ENCODE results near the gene NRN1L.
"Not testable (repeated sequence)": the region's sequence is repeated elsewhere in the genome, so short reads cannot be mapped to it uniquely, and the experiment has no call there.

NRN1L gene

DNA sequence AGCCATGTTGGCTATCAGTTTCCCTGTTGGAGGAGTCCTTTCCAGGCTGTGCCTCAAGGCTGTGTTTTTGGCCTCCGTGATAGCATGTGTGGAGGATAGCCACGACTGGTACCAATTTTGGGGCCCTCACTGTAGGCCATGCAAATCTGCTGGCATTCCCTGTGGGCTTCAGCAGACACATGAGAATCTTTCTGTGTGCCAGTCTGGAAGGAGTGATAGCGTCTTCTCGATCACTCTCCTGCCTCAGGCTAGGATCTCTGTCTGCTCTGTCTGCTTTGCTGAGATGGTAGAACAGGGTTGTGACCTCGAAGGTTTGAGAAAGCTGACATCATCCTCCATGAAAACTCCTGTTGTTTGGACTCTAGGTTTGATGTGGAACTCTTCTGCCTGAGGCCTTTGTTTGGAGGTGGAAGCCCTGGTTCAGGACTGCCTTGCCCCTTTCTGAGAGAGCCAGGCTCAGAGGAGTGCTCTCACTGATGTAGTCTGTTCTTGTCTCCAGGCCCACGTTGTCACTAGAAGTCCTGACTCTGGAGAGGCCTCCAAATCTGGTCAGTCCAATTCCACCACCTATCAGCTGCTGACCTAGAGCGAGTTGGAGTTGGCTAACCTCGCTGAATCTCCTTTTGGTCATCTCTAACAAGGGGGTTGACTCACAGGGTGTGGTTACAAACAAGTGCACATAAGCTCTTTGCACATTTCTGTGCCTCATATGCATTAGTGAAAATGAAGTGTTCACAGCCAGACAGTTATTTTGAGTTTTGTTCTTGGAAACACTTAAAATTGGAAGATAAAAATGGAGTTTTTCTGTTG lies 23.9 kb upstream of the NRN1L start:
- DNase-seq (ENCODE audit: low read depth in 2 of 2), result no peak

DNA sequence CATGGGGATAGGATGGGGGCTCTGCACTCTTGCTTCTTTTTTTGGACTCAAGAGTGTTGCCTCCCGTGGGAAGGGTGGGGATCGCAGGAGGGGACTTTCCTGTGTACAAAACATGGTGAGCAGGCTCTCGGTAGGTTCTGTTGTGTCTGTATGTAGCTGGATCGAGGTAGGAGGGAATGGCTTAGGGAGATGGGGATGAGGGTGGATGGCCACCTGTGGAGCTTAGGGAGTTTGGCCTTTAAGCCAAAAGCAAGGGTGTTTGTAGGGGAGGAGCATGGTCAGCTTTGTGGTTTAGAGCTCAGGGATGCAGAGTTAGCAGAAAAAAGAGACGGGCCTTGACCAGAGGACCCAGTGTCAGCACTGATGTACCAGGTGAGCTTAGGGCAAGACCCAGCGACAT lies 22.8 kb upstream of the NRN1L start:
- no peak for DNase-seq (ENCODE audit: low read depth in 2 of 2)

GRCh38 chr16:67862623-67863583 lies 21.8 kb upstream of the NRN1L start:
- DNase-seq (ENCODE audit: low read depth in 2 of 2), result no peak

GRCh38 chr16:67864044-67864443 lies 20.6 kb upstream of the NRN1L start:
- DNase-seq (ENCODE audit: low read depth in 2 of 2), result not testable (repeated sequence)

- DNase-seq (ENCODE audit: low read depth in 2 of 2), result no peak
Measured at GRCh38 chr16:67864594-67864993, 20.1 kb upstream of the NRN1L start.

GRCh38 chr16:67865318-67865717 lies 19.4 kb upstream of the NRN1L start:
- no peak for DNase-seq (ENCODE audit: low read depth in 2 of 2)

GRCh38 chr16:67868290-67868689 lies 16.4 kb upstream of the NRN1L start:
- no peak for DNase-seq (ENCODE audit: low read depth in 2 of 2)

- DNase-seq (ENCODE audit: low read depth in 2 of 2), result no peak
Measured at GRCh38 chr16:67869653-67870052, 15.0 kb upstream of the NRN1L start.

- DNase-seq (ENCODE audit: low read depth in 2 of 2), result no peak
Measured at GRCh38 chr16:67871256-67871655, 13.4 kb upstream of the NRN1L start.

DNA sequence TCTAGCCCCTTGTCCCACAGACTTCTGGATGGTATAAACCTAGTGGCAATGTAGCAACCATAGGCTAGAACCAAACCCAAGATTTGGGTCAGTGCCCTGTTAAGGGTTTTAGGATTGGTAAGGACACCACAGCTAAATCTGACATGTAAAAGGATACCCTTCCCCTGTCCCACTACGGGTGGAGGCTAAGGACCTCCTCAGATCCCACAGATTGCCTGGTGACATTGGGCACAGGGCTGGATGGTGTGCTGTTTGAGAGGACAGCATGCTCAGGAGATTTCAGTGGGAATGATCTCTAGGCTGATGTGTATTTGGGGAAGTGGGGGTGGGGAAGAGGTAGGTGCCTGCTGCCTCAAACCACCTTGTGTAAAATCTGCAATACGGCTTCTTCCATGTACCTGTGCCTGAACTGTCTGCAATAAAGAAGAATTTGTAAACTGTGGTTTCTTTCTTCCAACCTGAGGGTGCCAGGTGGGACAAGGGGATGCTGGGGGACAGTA lies 12.5 kb upstream of the NRN1L start:
- DNase-seq (ENCODE audit: low read depth in 2 of 2), result no peak

GRCh38 chr16:67872631-67873434 lies 11.9 kb upstream of the NRN1L start, which contains the start of gene EDC4:
TSS of gene EDC4 (plus strand) at chr16:67873052. CDS start at chr16:67873262, 210 bp downstream.
- DNase-seq (ENCODE audit: low read depth in 2 of 2), result peak; percentile 78 to 82

DNA sequence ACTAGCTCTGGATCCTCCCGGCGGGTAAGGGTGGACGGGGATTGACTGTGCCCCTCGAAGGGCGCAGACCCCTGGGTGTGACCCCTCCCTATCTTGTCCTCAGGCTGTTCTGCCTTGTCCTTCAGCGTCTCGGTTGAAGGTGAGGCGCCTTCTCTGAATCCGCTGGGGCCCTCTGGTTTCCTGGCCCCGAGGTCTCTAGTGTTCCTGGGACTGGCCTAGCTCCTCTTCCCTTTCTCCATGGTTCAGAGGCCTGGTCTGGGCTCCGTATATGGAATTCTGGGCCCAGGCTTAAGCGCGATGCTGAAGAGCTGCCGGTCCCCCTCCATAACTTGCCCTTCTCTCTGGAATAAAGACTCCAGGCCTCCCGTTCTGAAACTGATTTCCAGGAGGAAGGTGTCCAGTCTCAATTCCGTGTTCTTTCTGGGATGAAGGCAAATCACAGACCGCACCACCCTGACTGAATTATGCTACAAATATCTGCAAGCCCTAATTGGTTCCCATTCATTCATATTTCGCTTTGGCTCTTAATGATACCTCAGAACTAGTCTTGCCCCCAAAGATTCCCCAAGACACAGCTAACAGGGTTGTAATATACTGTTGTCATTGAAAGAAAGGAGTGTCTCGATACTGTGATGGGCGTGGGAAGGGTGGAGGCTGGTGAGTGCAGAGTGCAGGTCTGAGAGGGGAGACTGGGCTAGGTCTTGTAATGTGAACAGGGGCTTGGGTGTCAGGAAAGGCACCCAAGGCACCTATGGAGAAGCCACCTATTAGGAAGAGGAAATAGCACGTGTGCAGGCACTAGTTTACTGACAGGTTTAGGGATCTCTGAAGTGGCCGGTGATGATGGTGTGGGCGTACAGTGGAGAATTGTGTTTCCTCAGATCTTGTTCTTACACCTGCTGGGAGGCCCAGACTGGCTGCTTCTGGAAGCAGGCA lies 11.0 kb upstream of the NRN1L start:
- DNase-seq (ENCODE audit: low read depth in 2 of 2), result no peak

GRCh38 chr16:67874372-67874771 lies 10.3 kb upstream of the NRN1L start:
- no peak for DNase-seq (ENCODE audit: low read depth in 2 of 2)

GRCh38 chr16:67877064-67877463 lies 7.6 kb upstream of the NRN1L start:
- no peak for DNase-seq (ENCODE audit: low read depth in 2 of 2)

DNA sequence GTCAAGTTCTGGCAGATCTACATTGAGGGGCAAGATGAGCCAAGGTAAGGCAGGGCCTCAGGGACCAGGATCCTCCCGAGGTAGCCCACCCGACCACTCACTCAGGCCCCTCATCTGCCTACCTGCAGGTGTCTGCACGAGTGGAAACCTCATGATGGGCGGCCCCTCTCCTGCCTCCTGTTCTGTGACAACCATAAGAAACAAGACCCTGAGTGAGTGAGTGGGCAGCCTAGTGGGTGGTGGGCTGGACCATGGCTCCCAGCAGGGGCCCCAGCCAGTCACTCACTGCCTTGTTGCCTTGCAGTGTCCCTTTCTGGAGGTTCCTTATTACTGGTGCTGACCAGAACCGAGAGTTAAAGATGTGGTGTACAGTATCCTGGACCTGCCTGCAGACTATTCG lies 6.5 kb upstream of the NRN1L start:
- DNase-seq (ENCODE audit: low read depth in 2 of 2), result no peak

DNA sequence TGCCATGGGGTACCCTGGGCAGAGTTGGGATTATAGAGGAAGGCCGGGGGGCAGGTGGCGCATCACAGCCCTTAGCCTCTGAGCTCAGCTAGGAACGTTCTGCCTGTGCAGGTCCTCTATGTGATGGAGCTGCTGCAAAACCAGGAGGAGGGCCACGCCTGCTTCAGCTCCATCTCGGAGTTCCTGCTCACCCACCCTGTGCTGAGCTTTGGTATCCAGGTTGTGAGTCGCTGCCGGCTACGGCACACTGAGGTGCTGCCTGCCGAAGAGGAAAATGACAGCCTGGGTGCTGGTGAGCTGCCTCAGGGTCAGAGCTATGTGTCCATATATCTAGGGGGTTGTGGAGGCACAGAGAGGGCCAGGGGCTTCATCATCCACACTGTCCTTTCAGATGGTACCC lies 5.8 kb upstream of the NRN1L start:
- DNase-seq (ENCODE audit: low read depth in 2 of 2), result no peak

DNA sequence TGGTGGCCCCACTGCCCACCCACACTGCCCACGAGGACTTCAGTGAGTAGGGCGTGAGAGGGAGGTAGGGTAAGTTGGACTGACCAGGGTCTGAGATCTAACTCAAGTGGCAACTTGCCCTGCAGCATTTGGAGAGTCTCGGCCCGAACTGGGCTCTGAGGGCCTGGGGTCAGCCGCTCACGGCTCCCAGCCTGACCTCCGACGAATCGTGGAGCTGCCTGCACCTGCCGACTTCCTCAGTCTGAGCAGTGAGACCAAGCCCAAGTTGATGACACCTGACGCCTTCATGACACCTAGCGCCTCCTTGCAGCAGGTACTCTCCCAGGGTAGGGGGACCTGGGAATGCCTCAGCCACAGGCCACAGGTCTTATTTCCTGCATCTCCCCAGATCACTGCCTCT lies 5.2 kb upstream of the NRN1L start:
- no peak for DNase-seq (ENCODE audit: low read depth in 2 of 2)

- DNase-seq (ENCODE audit: low read depth in 2 of 2), result no peak
Measured at GRCh38 chr16:67879936-67880335, 4.7 kb upstream of the NRN1L start.

- DNase-seq (ENCODE audit: low read depth in 2 of 2), result no peak
Measured at GRCh38 chr16:67880584-67880983, 4.1 kb upstream of the NRN1L start.

DNA sequence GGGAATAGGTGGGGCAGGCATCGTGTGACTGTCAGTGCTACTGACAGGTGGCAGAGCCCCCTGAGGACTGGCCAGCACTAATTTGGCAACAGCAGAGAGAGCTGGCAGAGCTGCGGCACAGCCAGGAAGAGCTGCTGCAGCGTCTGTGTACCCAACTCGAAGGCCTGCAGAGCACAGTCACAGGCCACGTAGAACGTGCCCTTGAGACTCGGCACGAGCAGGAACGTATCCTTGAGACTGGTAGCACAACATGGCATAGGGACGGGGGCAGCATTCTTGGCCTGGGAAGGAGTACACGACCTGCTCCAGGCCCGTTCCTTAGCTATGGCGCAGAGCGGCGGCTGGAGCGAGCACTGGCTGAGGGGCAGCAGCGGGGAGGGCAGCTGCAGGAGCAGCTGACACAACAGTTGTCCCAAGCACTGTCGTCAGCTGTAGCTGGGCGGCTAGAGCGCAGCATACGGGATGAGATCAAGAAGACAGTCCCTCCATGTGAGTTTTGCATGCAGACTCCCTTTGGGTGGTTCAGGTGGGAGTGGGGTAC lies 3.0 kb upstream of the NRN1L start:
- no peak for DNase-seq (ENCODE audit: low read depth in 2 of 2)

Data from stimulated activated CD8-positive, alpha-beta memory T cell treated with anti-CD3 and anti-CD28 coated beads, Interleukin-7, amount 100 ng/mL, for 4 hours (primary cell).